OCI-LY1 (cell line): ENCODE measurements around the gene KLF8.

Experiments
- H2AFZ ChIP-seq: fragments of 200-600 bp; sonication (generic), shearing (Covaris generic); 2 replicates; pipeline ENCODE4 v1.6.0; 2014; ENCODE audit warnings: antibody characterized with exemption, mild to moderate bottlenecking, low read length
- H3F3A ChIP-seq: fragments of 200-600 bp; sonication (generic), shearing (Covaris generic); 2 replicates; pipeline ENCODE4 v1.6.0; 2014; ENCODE audit warnings: mild to moderate bottlenecking, antibody characterized with exemption, low read length, moderate library complexity; ENCODE audit not compliant: insufficient read depth
- H3K27ac ChIP-seq: fragments of 200-600 bp; sonication (generic); 2 replicates; pipeline ENCODE4 v1.5.1; 2014; ENCODE audit warnings: low read length, mixed run types, mild to moderate bottlenecking, low read depth; ENCODE audit not compliant: poor library complexity, severe bottlenecking
- H3K27me3 ChIP-seq: fragments of 200-600 bp; sonication (generic); 2 replicates; pipeline ENCODE4 v1.6.0; 2014; ENCODE audit warnings: antibody characterized with exemption, mild to moderate bottlenecking, low read length, moderate library complexity; ENCODE audit not compliant: insufficient read depth
- H3K36me3 ChIP-seq: fragments of 200-600 bp; sonication (generic); 2 replicates; pipeline ENCODE4 v1.6.1; 2014; ENCODE audit warnings: mild to moderate bottlenecking, antibody characterized with exemption, low read length, moderate library complexity, mixed read lengths; ENCODE audit not compliant: insufficient read depth
- H3K4me1 ChIP-seq: fragments of 200-600 bp; sonication (generic); 2 replicates; pipeline ENCODE4 v1.5.1; 2014; ENCODE audit warnings: mild to moderate bottlenecking, low read length, moderate library complexity; ENCODE audit not compliant: insufficient read depth, severe bottlenecking
- H3K4me2 ChIP-seq: fragments of 200-600 bp; sonication (generic), shearing (Covaris generic); 2 replicates; pipeline ENCODE4 v1.6.1; 2014; ENCODE audit warnings: low read length
- H3K4me3 ChIP-seq: fragments of 200-600 bp; sonication (generic); 2 replicates; pipeline ENCODE4 v1.5.1; 2014; ENCODE audit warnings: low read length, low read depth, mild to moderate bottlenecking, mixed read lengths; ENCODE audit not compliant: poor library complexity, severe bottlenecking
- H3K79me2 ChIP-seq: fragments of 200-600 bp; shearing (Covaris generic); 2 replicates; pipeline ENCODE4 v1.6.1; 2016; ENCODE audit warnings: mixed run types, low read length, mixed read lengths; ENCODE audit not compliant: insufficient read depth
- H3K9ac ChIP-seq: fragments of 200-600 bp; sonication (generic), shearing (Covaris generic); 2 replicates; pipeline ENCODE4 v1.6.1; 2014; ENCODE audit warnings: mild to moderate bottlenecking, low read length, mixed read lengths
- H3K9me2 ChIP-seq: fragments of 200-600 bp; sonication (generic), shearing (Covaris generic); 2 replicates; pipeline ENCODE4 v1.6.1; 2014; ENCODE audit warnings: low read depth, mild to moderate bottlenecking, low read length, mixed read lengths
- H3K9me3 ChIP-seq: fragments of 200-600 bp; shearing (Covaris generic); 2 replicates; pipeline ENCODE4 v1.6.1; 2014; ENCODE audit warnings: low read length, mixed read lengths
- H4K20me1 ChIP-seq: fragments of 200-600 bp; sonication (generic), shearing (Covaris generic); 2 replicates; pipeline ENCODE4 v1.6.0; 2016; ENCODE audit warnings: mild to moderate bottlenecking, low read length; ENCODE audit not compliant: insufficient read depth
- EZH2 ChIP-seq: fragments of 200-600 bp; sonication (generic), shearing (Covaris generic); IDR thresholded peaks from 2 replicates; pipeline ENCODE4 v1.8.0; 2017; ENCODE audit warnings: borderline replicate concordance, mixed run types, mild to moderate bottlenecking, antibody characterized with exemption, low read length, moderate library complexity, mixed read lengths
- TF ChIP-seq, protein P1 (sequence below): fragments of 200-600 bp; sonication (generic), shearing (Covaris generic); IDR thresholded peaks from 2 replicates; pipeline ENCODE4 v1.5.1; 2017; ENCODE audit warnings: mild to moderate bottlenecking, antibody characterized with exemption, low read length, moderate library complexity, mixed read lengths

Gene KLF8

DNA sequence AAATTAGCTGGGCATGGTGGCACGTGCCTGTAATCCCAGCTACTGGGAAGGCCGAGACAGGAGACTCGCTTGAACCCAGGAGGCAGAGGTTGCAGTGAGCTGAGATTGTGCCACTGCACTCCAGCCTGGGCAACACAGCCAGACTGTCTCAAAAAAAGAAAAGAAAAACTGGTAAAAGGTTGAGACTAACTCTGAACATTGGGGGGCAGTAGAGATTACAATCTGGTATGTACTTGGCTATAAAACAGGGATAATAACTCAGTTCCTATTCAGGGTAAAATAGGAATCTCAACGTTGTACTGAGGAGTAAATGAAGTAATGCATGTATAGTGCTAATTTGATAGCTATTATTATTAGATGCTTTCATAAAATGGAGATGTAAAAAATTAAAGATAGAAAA, 12.5 kb upstream of the KLF8 start:
- H3F3A ChIP-seq: no peaks in the 10 kb centered on the region
- no peak for TF ChIP-seq EZH2
- TF ChIP-seq, protein P1, sequence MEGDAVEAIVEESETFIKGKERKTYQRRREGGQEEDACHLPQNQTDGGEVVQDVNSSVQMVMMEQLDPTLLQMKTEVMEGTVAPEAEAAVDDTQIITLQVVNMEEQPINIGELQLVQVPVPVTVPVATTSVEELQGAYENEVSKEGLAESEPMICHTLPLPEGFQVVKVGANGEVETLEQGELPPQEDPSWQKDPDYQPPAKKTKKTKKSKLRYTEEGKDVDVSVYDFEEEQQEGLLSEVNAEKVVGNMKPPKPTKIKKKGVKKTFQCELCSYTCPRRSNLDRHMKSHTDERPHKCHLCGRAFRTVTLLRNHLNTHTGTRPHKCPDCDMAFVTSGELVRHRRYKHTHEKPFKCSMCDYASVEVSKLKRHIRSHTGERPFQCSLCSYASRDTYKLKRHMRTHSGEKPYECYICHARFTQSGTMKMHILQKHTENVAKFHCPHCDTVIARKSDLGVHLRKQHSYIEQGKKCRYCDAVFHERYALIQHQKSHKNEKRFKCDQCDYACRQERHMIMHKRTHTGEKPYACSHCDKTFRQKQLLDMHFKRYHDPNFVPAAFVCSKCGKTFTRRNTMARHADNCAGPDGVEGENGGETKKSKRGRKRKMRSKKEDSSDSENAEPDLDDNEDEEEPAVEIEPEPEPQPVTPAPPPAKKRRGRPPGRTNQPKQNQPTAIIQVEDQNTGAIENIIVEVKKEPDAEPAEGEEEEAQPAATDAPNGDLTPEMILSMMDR: no peak
- no peaks in the 10 kb centered on the region for H3K79me2 ChIP-seq
- H3K27ac ChIP-seq: no peak overlapping the region
- no peak overlapping the region for H3K4me2 ChIP-seq
- H3K9me2 ChIP-seq: no peaks in the 10 kb centered on the region
- no peaks in the 10 kb centered on the region for H4K20me1 ChIP-seq
- no peaks in the 10 kb centered on the region for H3K36me3 ChIP-seq
- H3K9me3 ChIP-seq: no peaks in the 10 kb centered on the region
- H3K9ac ChIP-seq: no peak overlapping the region
- H3K4me1 ChIP-seq: no peaks in the 10 kb centered on the region
- no peaks in the 10 kb centered on the region for H3K27me3 ChIP-seq
- no peak overlapping the region for H2AFZ ChIP-seq
- no peak overlapping the region for H3K4me3 ChIP-seq

DNA sequence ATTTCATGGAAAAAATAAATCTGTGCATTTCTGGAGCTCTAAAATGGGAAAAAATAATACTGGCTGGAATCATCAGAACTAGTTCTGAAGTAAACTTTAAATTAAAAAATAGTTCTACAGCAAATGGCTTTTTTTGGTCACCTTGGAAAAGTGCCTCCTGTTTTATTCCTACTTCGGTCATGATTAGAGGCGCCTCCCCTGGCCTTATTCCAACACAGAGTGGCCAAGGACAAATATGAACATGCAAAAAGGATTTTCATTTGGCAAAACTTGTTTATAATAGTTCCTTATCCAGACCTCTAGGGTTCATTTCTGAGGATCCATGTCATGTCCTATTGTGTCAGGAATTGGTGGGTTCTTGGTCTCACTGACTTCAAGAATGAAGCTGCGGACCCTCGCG, 11.1 kb upstream of the KLF8 start:
- H3K79me2 ChIP-seq: no peaks in the 10 kb centered on the region
- H3K27ac ChIP-seq: no peak overlapping the region
- H3K4me2 ChIP-seq: no peak overlapping the region
- H3F3A ChIP-seq: no peaks in the 10 kb centered on the region
- no peaks in the 10 kb centered on the region for H3K36me3 ChIP-seq
- H3K9me2 ChIP-seq: no peaks in the 10 kb centered on the region
- H3K27me3 ChIP-seq: no peaks in the 10 kb centered on the region
- H3K9ac ChIP-seq: no peak overlapping the region
- H3K4me3 ChIP-seq: no peak overlapping the region
- no peaks in the 10 kb centered on the region for H3K9me3 ChIP-seq
- no peaks in the 10 kb centered on the region for H4K20me1 ChIP-seq
- no peak overlapping the region for H2AFZ ChIP-seq
- H3K4me1 ChIP-seq: no peaks in the 10 kb centered on the region
- TF ChIP-seq, protein P1: no peak
- no peak for TF ChIP-seq EZH2

GRCh38 chrX:56222473-56223000, 9.6 kb upstream of the KLF8 start:
- TF ChIP-seq EZH2: no peak
- TF ChIP-seq, protein P1: no peak
- H4K20me1 ChIP-seq: no peaks in the 10 kb centered on the region
- no peaks in the 10 kb centered on the region for H3K27me3 ChIP-seq
- H3K4me3 ChIP-seq: no peak overlapping the region
- H3K9me3 ChIP-seq: no peaks in the 10 kb centered on the region
- H3K36me3 ChIP-seq: no peaks in the 10 kb centered on the region
- H3K79me2 ChIP-seq: no peaks in the 10 kb centered on the region
- no peak overlapping the region for H3K27ac ChIP-seq
- H3K9ac ChIP-seq: no peak overlapping the region
- H2AFZ ChIP-seq: no peak overlapping the region
- H3K4me2 ChIP-seq: no peak overlapping the region
- H3K9me2 ChIP-seq: no peaks in the 10 kb centered on the region
- no peaks in the 10 kb centered on the region for H3F3A ChIP-seq
- no peaks in the 10 kb centered on the region for H3K4me1 ChIP-seq
